GM13976 (cell line): ENCODE results near the gene SLC4A5.
A peak's percentile ranks its signal among the peaks of the same experiment; 100 is the strongest.
"Not testable (repeated sequence)": the region's sequence is repeated elsewhere in the genome, so short reads cannot be mapped to it uniquely, and the experiment has no call there.

Experiments used
- DNase-seq: peaks from one replicate; pipeline ENCODE4 v3.0.0; 2012; ENCODE audit warnings: low spot score
- in situ Hi-C: fragments of 300-500 bp; cut with MboI; formaldehyde crosslinking; loops from one replicate; pipeline ENCODE4 v1.12.0; 2022; ENCODE audit warnings: low sequenced_read_pairs, mixed read lengths, inconsistent platforms; ENCODE audit not compliant: unreplicated experiment
- TF ChIP-seq, protein P1 (sequence below): IDR thresholded peaks from 2 replicates; pipeline ENCODE4 v1.5.1; 2012; ENCODE audit warnings: borderline replicate concordance, mild to moderate bottlenecking; ENCODE audit not compliant: insufficient read depth; ENCODE audit errors: extremely low read depth, missing control alignments, control extremely low read depth

Gene SLC4A5

GRCh38 chr2:74242354-74243071 is 100.7 kb downstream of the SLC4A5 start:
- TF ChIP-seq, protein P1, sequence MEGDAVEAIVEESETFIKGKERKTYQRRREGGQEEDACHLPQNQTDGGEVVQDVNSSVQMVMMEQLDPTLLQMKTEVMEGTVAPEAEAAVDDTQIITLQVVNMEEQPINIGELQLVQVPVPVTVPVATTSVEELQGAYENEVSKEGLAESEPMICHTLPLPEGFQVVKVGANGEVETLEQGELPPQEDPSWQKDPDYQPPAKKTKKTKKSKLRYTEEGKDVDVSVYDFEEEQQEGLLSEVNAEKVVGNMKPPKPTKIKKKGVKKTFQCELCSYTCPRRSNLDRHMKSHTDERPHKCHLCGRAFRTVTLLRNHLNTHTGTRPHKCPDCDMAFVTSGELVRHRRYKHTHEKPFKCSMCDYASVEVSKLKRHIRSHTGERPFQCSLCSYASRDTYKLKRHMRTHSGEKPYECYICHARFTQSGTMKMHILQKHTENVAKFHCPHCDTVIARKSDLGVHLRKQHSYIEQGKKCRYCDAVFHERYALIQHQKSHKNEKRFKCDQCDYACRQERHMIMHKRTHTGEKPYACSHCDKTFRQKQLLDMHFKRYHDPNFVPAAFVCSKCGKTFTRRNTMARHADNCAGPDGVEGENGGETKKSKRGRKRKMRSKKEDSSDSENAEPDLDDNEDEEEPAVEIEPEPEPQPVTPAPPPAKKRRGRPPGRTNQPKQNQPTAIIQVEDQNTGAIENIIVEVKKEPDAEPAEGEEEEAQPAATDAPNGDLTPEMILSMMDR: no peak
- in situ Hi-C loops: no loop called here

GRCh38 chr2:74239346-74239745 is 103.9 kb downstream of the SLC4A5 start:
- no peak for DNase-seq

More at GRCh38 chr2:74242354-74243071, 100.7 kb downstream of the SLC4A5 start:
- no peak for DNase-seq

GRCh38 chr2:74238879-74239278 is 104.3 kb downstream of the SLC4A5 start:
- DNase-seq: no peak
- in situ Hi-C loops: no loop called here
- TF ChIP-seq, protein P1: no peak

More at GRCh38 chr2:74239346-74239745, 103.9 kb downstream of the SLC4A5 start:
- TF ChIP-seq, protein P1: no peak
- in situ Hi-C loops: no loop called here

GRCh38 chr2:74235041-74235440 is 108.2 kb downstream of the SLC4A5 start:
- TF ChIP-seq, protein P1: no peak
- no peak for DNase-seq
- in situ Hi-C loops: no loop called here

- in situ Hi-C loops: no loop called here
- no peak for DNase-seq
- TF ChIP-seq, protein P1: no peak
Observed at GRCh38 chr2:74233648-74234047, 109.6 kb downstream of the SLC4A5 start.

DNA sequence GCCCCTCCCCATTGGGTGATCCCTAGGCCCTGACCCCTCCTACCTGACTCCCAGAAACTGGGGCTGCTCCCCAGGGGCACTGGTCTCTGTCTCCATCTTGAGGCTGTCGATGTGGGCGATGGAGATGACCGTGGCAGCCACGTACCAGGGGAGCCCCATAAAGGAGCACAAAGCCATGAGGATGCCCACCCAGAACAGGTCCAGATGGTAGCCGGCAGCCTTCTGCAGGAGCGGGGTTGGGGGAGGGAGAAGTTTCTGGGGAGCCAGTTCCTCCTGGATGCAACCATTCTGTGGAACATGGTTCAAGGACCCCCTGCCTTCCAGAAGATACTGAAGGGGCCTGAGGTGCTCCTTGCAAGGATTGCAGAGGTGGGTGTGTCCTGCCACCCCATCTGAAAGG is 110.8 kb downstream of the SLC4A5 start:
- in situ Hi-C loops: no loop called here

DNA sequence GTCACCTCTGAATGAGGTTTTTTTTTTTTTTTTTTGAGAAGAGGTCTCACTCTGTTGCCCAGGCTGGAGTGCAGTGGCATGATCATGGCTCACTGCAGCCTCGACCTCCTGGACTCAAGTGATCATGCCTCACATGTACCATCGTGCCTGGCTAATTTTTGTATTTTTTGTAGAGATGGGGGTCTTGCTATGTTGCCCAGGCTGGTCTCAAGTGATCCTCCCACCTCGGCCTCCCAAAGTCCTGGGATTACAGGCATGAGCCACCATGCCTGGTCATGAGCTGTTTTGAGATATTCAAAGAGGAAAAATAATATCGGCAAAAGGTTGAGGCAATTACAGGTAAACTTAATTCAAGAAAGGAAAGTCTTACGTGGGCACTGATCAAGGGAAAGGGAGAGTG is 113.4 kb downstream of the SLC4A5 start:
- in situ Hi-C loops, DNase-seq: not testable (repeated sequence)

More for the DNA sequence above, 110.8 kb downstream of the SLC4A5 start:
- TF ChIP-seq, protein P1: peak; percentile 3
- DNase-seq: no peak
